Mesendoderm (in vitro differentiated cells): ENCODE results near the gene SNX18.

Source experiments
- DNase-seq: peaks from one replicate; pipeline ENCODE4 v3.0.0; 2013
- H2AK5ac ChIP-seq: 2 replicates; pipeline ENCODE4 v1.6.1; 2013; ENCODE audit warnings: low read length, inconsistent platforms
- H2BK120ac ChIP-seq: 2 replicates; pipeline ENCODE4 v1.6.1; 2013; ENCODE audit warnings: low read depth, mild to moderate bottlenecking, low read length, moderate library complexity, mixed read lengths
- H2BK15ac ChIP-seq: replicated peaks from 2 replicates; pipeline ENCODE4 v1.6.1; 2013; ENCODE audit warnings: low read depth, mild to moderate bottlenecking, moderate library complexity
- H2BK5ac ChIP-seq: 2 replicates; pipeline ENCODE4 v1.6.1; 2013; ENCODE audit warnings: low read length, inconsistent platforms
- H3K18ac ChIP-seq: 2 replicates; pipeline ENCODE4 v1.6.1; 2013; ENCODE audit warnings: mild to moderate bottlenecking, low read length, mixed read lengths
- H3K23ac ChIP-seq: one replicate; pipeline ENCODE4 v1.6.1; 2013; ENCODE audit warnings: low read length
- H3K27ac ChIP-seq: 2 replicates; pipeline ENCODE4 v1.5.1; 2013; ENCODE audit warnings: low read depth, mild to moderate bottlenecking, inconsistent platforms, low read length, moderate library complexity
- H3K27me3 ChIP-seq: 2 replicates; pipeline ENCODE4 v1.6.1; 2013; ENCODE audit warnings: low read length, control low read depth, mild to moderate bottlenecking, inconsistent platforms; ENCODE audit not compliant: insufficient read depth, poor library complexity
- H3K36me3 ChIP-seq: 2 replicates; pipeline ENCODE4 v1.6.1; 2013; ENCODE audit warnings: low read length, inconsistent platforms; ENCODE audit not compliant: control insufficient read depth, insufficient read depth
- H3K4ac ChIP-seq: one replicate; pipeline ENCODE4 v1.6.1; 2013; ENCODE audit warnings: low read depth, mild to moderate bottlenecking, low read length, moderate library complexity
- H3K4me1 ChIP-seq: 2 replicates; pipeline ENCODE4 v1.6.1; 2013; ENCODE audit warnings: low read depth, low read length, inconsistent platforms; ENCODE audit not compliant: control insufficient read depth
- H3K4me2 ChIP-seq: 2 replicates; pipeline ENCODE4 v1.6.1; 2013; ENCODE audit warnings: low read length
- H3K4me3 ChIP-seq: 2 replicates; pipeline ENCODE4 v1.5.1; 2013; ENCODE audit warnings: mild to moderate bottlenecking, low read length
- H3K56ac ChIP-seq: one replicate; pipeline ENCODE4 v1.6.1; 2013; ENCODE audit warnings: low read length
- H3K79me1 ChIP-seq: 2 replicates; pipeline ENCODE4 v1.6.1; 2013; ENCODE audit warnings: low read length, inconsistent platforms
- H3K79me2 ChIP-seq: 2 replicates; pipeline ENCODE4 v1.6.1; 2013; ENCODE audit warnings: mild to moderate bottlenecking, low read length; ENCODE audit not compliant: control insufficient read depth, insufficient read depth
- H3K9ac ChIP-seq: 2 replicates; pipeline ENCODE4 v1.6.1; 2013; ENCODE audit warnings: low read length, inconsistent platforms
- H4K5ac ChIP-seq: one replicate; pipeline ENCODE4 v1.6.1; 2013; ENCODE audit warnings: low read length
- H4K8ac ChIP-seq: one replicate; pipeline ENCODE4 v1.6.1; 2013; ENCODE audit warnings: low read depth, mild to moderate bottlenecking, control low read depth, low read length, moderate library complexity
- WGBS: extraction: QIAGEN DNeasy Blood & Tissue Kit; methylation state at CpG from one replicate; pipeline ENCODE4 v1.1.7; 2013; ENCODE audit warnings: low lambda C conversion rate, missing lambda C conversion rate; ENCODE audit not compliant: insufficient coverage; ENCODE audit errors: extremely low coverage; 5-methylcytosine and 5-hydroxymethylcytosine counted together

The SNX18 gene

GRCh38 chr5:54551292-54551691, 33.7 kb downstream of the SNX18 start:
- Histone ChIP-seq H3K27me3 (no peaks in the 10 kb centered on the region), H2AK5ac (no peak overlapping the region), H3K18ac (no peak overlapping the region), H3K4ac (no peak overlapping the region), H2BK15ac (no peak overlapping the region), H3K23ac (no peak overlapping the region), H3K79me2 (no peaks in the 10 kb centered on the region), H3K36me3 (peaks cover 2% of the 10 kb centered on the region), H3K9ac (no peak overlapping the region), H3K4me1 (no peaks in the 10 kb centered on the region), H3K27ac (no peak overlapping the region), H3K79me1 (peaks cover 2% of the 10 kb centered on the region), H3K4me3 (no peak overlapping the region), H4K5ac (no peak overlapping the region), H3K56ac (no peak overlapping the region), H4K8ac (no peak overlapping the region), H3K4me2 (no peak overlapping the region), H2BK120ac (no peak overlapping the region), H2BK5ac (no peak overlapping the region)
- DNase-seq, result no peak
- WGBS, result no CpG with 5 or more reads among the region's 8 CpGs

- DNase-seq, result no peak
- Histone ChIP-seq H3K18ac (no peak overlapping the region), H3K4me2 (no peak overlapping the region), H3K36me3 (peaks cover 2% of the 10 kb centered on the region), H3K4ac (no peak overlapping the region), H3K9ac (no peak overlapping the region), H3K27me3 (no peaks in the 10 kb centered on the region), H3K27ac (no peak overlapping the region), H3K56ac (no peak overlapping the region), H2BK120ac (no peak overlapping the region), H3K79me1 (peaks cover 2% of the 10 kb centered on the region), H3K79me2 (no peaks in the 10 kb centered on the region), H2AK5ac (no peak overlapping the region), H3K4me1 (no peaks in the 10 kb centered on the region), H3K23ac (no peak overlapping the region), H2BK5ac (no peak overlapping the region), H2BK15ac (no peak overlapping the region), H4K8ac (no peak overlapping the region), H4K5ac (no peak overlapping the region), H3K4me3 (no peak overlapping the region)
- no CpG with 5 or more reads among the region's 11 CpGs for WGBS
Observed at GRCh38 chr5:54551926-54552325, 34.4 kb downstream of the SNX18 start.

GRCh38 chr5:54552446-54552845, 34.9 kb downstream of the SNX18 start:
- no peak overlapping the region for H3K4me3 ChIP-seq
- no CpG with 5 or more reads among the region's 7 CpGs for WGBS
- no peak overlapping the region for H3K9ac ChIP-seq
- no peak overlapping the region for H3K27ac ChIP-seq
- H3K36me3 ChIP-seq, result peaks cover under 1% of the 10 kb centered on the region
- H4K5ac ChIP-seq, result no peak overlapping the region
- H2BK120ac ChIP-seq, result no peak overlapping the region
- H3K79me1 ChIP-seq, result peaks cover under 1% of the 10 kb centered on the region
- H3K56ac ChIP-seq, result no peak overlapping the region
- DNase-seq, result no peak
- no peak overlapping the region for H2AK5ac ChIP-seq
- no peak overlapping the region for H3K23ac ChIP-seq
- no peak overlapping the region for H3K4me2 ChIP-seq
- no peak overlapping the region for H2BK5ac ChIP-seq
- H3K79me2 ChIP-seq, result no peaks in the 10 kb centered on the region
- no peak overlapping the region for H2BK15ac ChIP-seq
- H3K4me1 ChIP-seq, result no peaks in the 10 kb centered on the region
- no peaks in the 10 kb centered on the region for H3K27me3 ChIP-seq
- no peak overlapping the region for H3K18ac ChIP-seq
- no peak overlapping the region for H3K4ac ChIP-seq
- no peak overlapping the region for H4K8ac ChIP-seq

- Histone ChIP-seq H3K56ac (no peak overlapping the region), H4K8ac (no peak overlapping the region), H3K27me3 (no peaks in the 10 kb centered on the region)
Observed at GRCh38 chr5:54553659-54554207, 36.2 kb downstream of the SNX18 start.

GRCh38 chr5:54556141-54556540, 38.6 kb downstream of the SNX18 start:
- H2BK5ac ChIP-seq, result no peak overlapping the region
- no peak overlapping the region for H4K5ac ChIP-seq
- no peaks in the 10 kb centered on the region for H3K36me3 ChIP-seq
- no peak overlapping the region for H2BK15ac ChIP-seq
- H3K18ac ChIP-seq, result no peak overlapping the region
- H3K9ac ChIP-seq, result no peak overlapping the region
- H3K4me3 ChIP-seq, result no peak overlapping the region
- no peak overlapping the region for H2AK5ac ChIP-seq
- H4K8ac ChIP-seq, result no peak overlapping the region
- H3K23ac ChIP-seq, result no peak overlapping the region
- no peaks in the 10 kb centered on the region for H3K79me2 ChIP-seq
- no peaks in the 10 kb centered on the region for H3K79me1 ChIP-seq
- no peak overlapping the region for H3K56ac ChIP-seq
- no peak overlapping the region for H3K4ac ChIP-seq
- no peak overlapping the region for H2BK120ac ChIP-seq
- WGBS, result no CpG with 5 or more reads among the region's 3 CpGs
- no peak overlapping the region for H3K27ac ChIP-seq
- H3K4me1 ChIP-seq, result no peaks in the 10 kb centered on the region
- DNase-seq, result no peak
- no peak overlapping the region for H3K4me2 ChIP-seq
- H3K27me3 ChIP-seq, result no peaks in the 10 kb centered on the region

More at GRCh38 chr5:54553659-54554207, 36.2 kb downstream of the SNX18 start:
- Histone ChIP-seq H3K18ac (no peak overlapping the region), H3K4me3 (no peak overlapping the region), H3K4me2 (no peak overlapping the region), H2BK5ac (no peak overlapping the region), H2AK5ac (no peak overlapping the region), H2BK15ac (no peak overlapping the region), H3K4ac (no peak overlapping the region), H3K4me1 (no peaks in the 10 kb centered on the region), H3K27ac (no peak overlapping the region), H3K23ac (no peak overlapping the region), H3K79me2 (no peaks in the 10 kb centered on the region), H2BK120ac (no peak overlapping the region), H3K79me1 (no peaks in the 10 kb centered on the region), H3K36me3 (no peaks in the 10 kb centered on the region), H4K5ac (no peak overlapping the region), H3K9ac (no peak overlapping the region)
- no CpG with 5 or more reads among the region's 4 CpGs for WGBS
- DNase-seq, result no peak

- Histone ChIP-seq H3K79me1 (no peaks in the 10 kb centered on the region), H2AK5ac (no peak overlapping the region)
Observed at GRCh38 chr5:54558362-54558761, 40.8 kb downstream of the SNX18 start.

More at GRCh38 chr5:54558362-54558761, 40.8 kb downstream of the SNX18 start:
- Histone ChIP-seq H3K4ac (no peak overlapping the region), H2BK5ac (no peak overlapping the region), H3K9ac (no peak overlapping the region), H2BK15ac (no peak overlapping the region), H4K8ac (no peak overlapping the region), H3K18ac (no peak overlapping the region), H3K23ac (no peak overlapping the region), H3K36me3 (no peaks in the 10 kb centered on the region), H3K79me2 (no peaks in the 10 kb centered on the region), H3K56ac (no peak overlapping the region), H3K27me3 (no peaks in the 10 kb centered on the region), H2BK120ac (no peak overlapping the region), H3K4me2 (no peak overlapping the region), H3K4me3 (no peak overlapping the region), H3K27ac (no peak overlapping the region), H3K4me1 (no peaks in the 10 kb centered on the region), H4K5ac (no peak overlapping the region)
- DNase-seq, result no peak
- WGBS, result no CpG with 5 or more reads among the region's 1 CpG
